Astrocyte (in vitro differentiated cells and primary cell): ENCODE measurements around the gene ZNF573. TPM values are rescaled to one million over a fixed set of nuclear protein-coding genes. Genes with fewer than 3 reads are reported as not detected.
A peak's percentile ranks its signal among the peaks of the same experiment; 100 is the strongest.

Experiments
- DNase-seq: peaks from one replicate; pipeline ENCODE4 v3.0.0-alpha.2; 2010; ENCODE audit warnings: low read depth
- FAIRE-seq: peaks from 2 replicates; lab custom pipeline; 2011; peaks lifted over from hg19 to GRCh38; lab: Jason Lieb, UNC
- H2AFZ ChIP-seq: 2 replicates; pipeline ENCODE4 v1.6.0; 2012; ENCODE audit warnings: low read depth, low read length, inconsistent platforms
- H3K27ac ChIP-seq: 2 replicates; pipeline ENCODE4 v1.5.1; 2011; ENCODE audit warnings: low read depth, low read length, inconsistent platforms
- H3K27me3 ChIP-seq: 2 replicates; pipeline ENCODE4 v1.6.0; 2011; ENCODE audit warnings: low read length, inconsistent platforms; ENCODE audit not compliant: insufficient read depth
- H3K36me3 ChIP-seq: 2 replicates; pipeline ENCODE4 v1.5.1; 2011; ENCODE audit warnings: low read length, inconsistent platforms; ENCODE audit not compliant: insufficient read depth
- H3K4me1 ChIP-seq: 2 replicates; pipeline ENCODE4 v1.5.1; 2011; ENCODE audit warnings: low read length, inconsistent platforms; ENCODE audit not compliant: insufficient read depth
- H3K4me2 ChIP-seq: 2 replicates; pipeline ENCODE4 v1.6.0; 2012; ENCODE audit warnings: low read length, inconsistent platforms
- H3K4me3 ChIP-seq: 2 replicates; pipeline ENCODE4 v1.5.1; 2011; ENCODE audit warnings: low read depth, mild to moderate bottlenecking, low read length, inconsistent platforms; ENCODE audit not compliant: insufficient read depth
- H3K79me2 ChIP-seq: 2 replicates; pipeline ENCODE4 v1.6.0; 2012; ENCODE audit warnings: mild to moderate bottlenecking, low read length, inconsistent platforms; ENCODE audit not compliant: insufficient read depth
- H3K9ac ChIP-seq: 2 replicates; pipeline ENCODE4 v1.6.0; 2012; ENCODE audit warnings: mild to moderate bottlenecking, low read length, inconsistent platforms
- H3K9me3 ChIP-seq: 2 replicates; pipeline ENCODE4 v1.5.1; 2012; ENCODE audit warnings: low read depth, mild to moderate bottlenecking, low read length, inconsistent platforms; ENCODE audit not compliant: insufficient read depth
- H4K20me1 ChIP-seq: 2 replicates; pipeline ENCODE4 v1.6.0; 2012; ENCODE audit warnings: low read length, inconsistent platforms; ENCODE audit not compliant: insufficient read depth
- H3K27ac Mint-ChIP-seq: one replicate; pipeline ENCODE4 v1.8.0; 2021; ENCODE audit warnings: mild to moderate bottlenecking, mixed read lengths; ENCODE audit not compliant: unreplicated experiment
- H3K27me3 Mint-ChIP-seq: one replicate; pipeline ENCODE4 v1.8.0; 2021; ENCODE audit warnings: low read depth, mixed read lengths; ENCODE audit not compliant: unreplicated experiment
- H3K36me3 Mint-ChIP-seq: one replicate; pipeline ENCODE4 v1.8.0; 2021; ENCODE audit warnings: low read depth, mixed read lengths; ENCODE audit not compliant: unreplicated experiment
- H3K4me1 Mint-ChIP-seq: one replicate; pipeline ENCODE4 v1.8.0; 2021; ENCODE audit warnings: low read depth, mixed read lengths; ENCODE audit not compliant: unreplicated experiment
- H3K4me3 Mint-ChIP-seq: one replicate; pipeline ENCODE4 v1.8.0; 2021; ENCODE audit warnings: mild to moderate bottlenecking, moderate library complexity, mixed read lengths; ENCODE audit not compliant: unreplicated experiment
- H3K9me3 Mint-ChIP-seq: one replicate; pipeline ENCODE4 v1.8.0; 2021; ENCODE audit warnings: mild to moderate bottlenecking, mixed read lengths; ENCODE audit not compliant: unreplicated experiment
- EZH2 ChIP-seq: IDR thresholded peaks from 2 replicates; pipeline ENCODE4 v1.6.1; 2012; ENCODE audit warnings: mild to moderate bottlenecking, low read length, inconsistent platforms; ENCODE audit not compliant: insufficient read depth
- total RNA-seq: library from RNA; stranded (reverse); gene quantifications from 2 replicates; pipeline ENCODE4 v1.2.1, GENCODE V29; 2021
- TF ChIP-seq, protein P1 (sequence below): IDR thresholded peaks from 2 replicates; pipeline ENCODE4 v1.5.1; 2011; ENCODE audit warnings: low read depth, mild to moderate bottlenecking, inconsistent platforms, low read length, moderate library complexity; ENCODE audit not compliant: insufficient read depth

Gene ZNF573
- total RNA-seq, 1 donor from 2014 or later = 8.6 TPM

DNA sequence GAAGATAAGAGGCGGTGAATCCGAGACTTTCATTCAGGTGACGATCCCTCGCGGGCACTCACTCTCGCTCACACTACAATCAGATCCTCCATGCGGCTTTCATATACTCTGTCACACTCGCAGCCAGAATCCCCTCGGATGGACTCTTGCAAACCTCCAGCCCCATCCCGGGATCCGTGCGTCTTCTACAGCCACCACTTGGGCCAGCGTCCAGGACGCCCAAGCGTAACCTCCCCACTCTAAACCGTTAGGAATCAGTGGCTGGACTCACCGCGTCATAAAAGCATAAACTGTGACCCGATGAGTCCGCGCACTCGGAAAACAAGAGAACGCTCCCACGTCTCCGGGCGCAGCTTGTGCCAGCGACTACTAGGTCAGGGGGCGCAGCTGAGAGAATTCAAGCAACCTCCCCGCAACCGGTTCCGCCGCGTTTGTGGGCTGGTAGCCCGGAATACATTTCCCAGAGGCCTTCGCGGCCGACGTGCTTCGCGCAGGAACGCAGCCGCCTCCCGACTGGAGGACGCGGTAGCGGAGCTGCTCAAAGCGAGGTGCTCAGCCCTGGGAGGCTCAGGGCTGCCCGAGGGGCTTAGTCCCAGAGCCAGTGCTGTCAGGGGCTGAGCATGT lies 87.4 kb downstream of the ZNF573 start:
- H4K20me1 ChIP-seq = no peaks in the 10 kb centered on the region
- H2AFZ ChIP-seq = peak overlapping the region; percentile 91
- DNase-seq = peak; percentile 81
- H3K9me3 ChIP-seq = peaks cover 10% of the 10 kb centered on the region
- H3K4me3 ChIP-seq = peak overlapping the region; percentile 63
- H3K27ac ChIP-seq = peak overlapping the region; percentile 43
- no peaks in the 10 kb centered on the region for H3K27me3 ChIP-seq
- Mint-ChIP-seq H3K36me3 (peaks cover 17% of the 10 kb centered on the region), H3K9me3 (peaks cover 31% of the 10 kb centered on the region), H3K4me3 (peak overlapping the region; percentile 96), H3K27me3 (no peaks in the 10 kb centered on the region), H3K4me1 (no peaks in the 10 kb centered on the region), H3K27ac (peak overlapping the region; percentile 84)
- H3K4me1 ChIP-seq = no peaks in the 10 kb centered on the region
- no peak for TF ChIP-seq EZH2
- TF ChIP-seq, protein P1, sequence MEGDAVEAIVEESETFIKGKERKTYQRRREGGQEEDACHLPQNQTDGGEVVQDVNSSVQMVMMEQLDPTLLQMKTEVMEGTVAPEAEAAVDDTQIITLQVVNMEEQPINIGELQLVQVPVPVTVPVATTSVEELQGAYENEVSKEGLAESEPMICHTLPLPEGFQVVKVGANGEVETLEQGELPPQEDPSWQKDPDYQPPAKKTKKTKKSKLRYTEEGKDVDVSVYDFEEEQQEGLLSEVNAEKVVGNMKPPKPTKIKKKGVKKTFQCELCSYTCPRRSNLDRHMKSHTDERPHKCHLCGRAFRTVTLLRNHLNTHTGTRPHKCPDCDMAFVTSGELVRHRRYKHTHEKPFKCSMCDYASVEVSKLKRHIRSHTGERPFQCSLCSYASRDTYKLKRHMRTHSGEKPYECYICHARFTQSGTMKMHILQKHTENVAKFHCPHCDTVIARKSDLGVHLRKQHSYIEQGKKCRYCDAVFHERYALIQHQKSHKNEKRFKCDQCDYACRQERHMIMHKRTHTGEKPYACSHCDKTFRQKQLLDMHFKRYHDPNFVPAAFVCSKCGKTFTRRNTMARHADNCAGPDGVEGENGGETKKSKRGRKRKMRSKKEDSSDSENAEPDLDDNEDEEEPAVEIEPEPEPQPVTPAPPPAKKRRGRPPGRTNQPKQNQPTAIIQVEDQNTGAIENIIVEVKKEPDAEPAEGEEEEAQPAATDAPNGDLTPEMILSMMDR = no peak
- no peaks in the 10 kb centered on the region for H3K36me3 ChIP-seq
- no peaks in the 10 kb centered on the region for H3K79me2 ChIP-seq
- H3K4me2 ChIP-seq = peak overlapping the region; percentile 86
- peak overlapping the region; percentile 82 for H3K9ac ChIP-seq
- peak; percentile 55 for FAIRE-seq

Other genes starting within 250 kb of the ZNF573 start
- gene ZNF571, start 184.8 kb downstream of the ZNF573 start, total RNA-seq = 3.0 and 3.2 TPM in 2 replicates
- gene ZNF540, start 184.7 kb downstream of the ZNF573 start, total RNA-seq = 0.66 and 0.77 TPM in 2 replicates
- gene ZFP30, start 124.1 kb downstream of the ZNF573 start, total RNA-seq = 13.4 and 13.9 TPM in 2 replicates
- 5.2 and 6.3 TPM in 2 replicates for gene ZNF607, start 59.8 kb downstream of the ZNF573 start, total RNA-seq
- not detected in 2 replicates for gene WDR87, start 127.0 kb upstream of the ZNF573 start, total RNA-seq
- 19.2 and 26.9 TPM in 2 replicates for gene SIPA1L3, start 127.6 kb upstream of the ZNF573 start, total RNA-seq